WTC11 (cell line): ENCODE data around the gene HECTD4.

Source experiments
- CBFB ChIP-seq: sonication (generic); formaldehyde crosslinking; IDR thresholded peaks from 2 replicates; pipeline ENCODE4 v1.8.1; 2022; ENCODE audit warnings: mild to moderate bottlenecking, low read depth, missing genetic modification reagents
- CREB1 ChIP-seq: sonication (generic); formaldehyde crosslinking; IDR thresholded peaks from 2 replicates; pipeline ENCODE4 v1.8.0; 2023; ENCODE audit warnings: mild to moderate bottlenecking, missing genetic modification reagents
- FOXP1 ChIP-seq: sonication (generic); formaldehyde crosslinking; IDR thresholded peaks from 2 replicates; pipeline ENCODE4 v1.8.0; 2022; ENCODE audit warnings: missing genetic modification reagents, mild to moderate bottlenecking, moderate library complexity, borderline replicate concordance
- GTF2I ChIP-seq: fragments of 250-450 bp; sonication (Bioruptor Pico); conservative IDR thresholded peaks from 2 replicates; pipeline ENCODE4 v1.4.0; 2021; ENCODE audit warnings: mild to moderate bottlenecking
- KAT7 ChIP-seq: sonication (generic); formaldehyde crosslinking; IDR thresholded peaks from 2 replicates; pipeline ENCODE4 v1.8.1; 2023; ENCODE audit warnings: missing genetic modification reagents, mild to moderate bottlenecking, borderline replicate concordance
- NR3C1 ChIP-seq: sonication (generic); formaldehyde crosslinking; conservative IDR thresholded peaks from 2 replicates; pipeline ENCODE4 v1.8.1; 2023; ENCODE audit warnings: low read depth, mild to moderate bottlenecking, missing genetic modification reagents
- ZNF232 ChIP-seq: sonication (generic); formaldehyde crosslinking; IDR thresholded peaks from 2 replicates; pipeline ENCODE4 v1.8.0; 2022; ENCODE audit warnings: mild to moderate bottlenecking, missing genetic modification reagents
- ZNF396 ChIP-seq: fragments of 250-450 bp; sonication (Bioruptor Pico); IDR thresholded peaks from 2 replicates; pipeline ENCODE4 v1.8.0; 2021; ENCODE audit warnings: mild to moderate bottlenecking, moderate library complexity, borderline replicate concordance
- TF ChIP-seq, protein P1 (sequence below): sonication (generic); formaldehyde crosslinking; IDR thresholded peaks from 2 replicates; pipeline ENCODE4 v1.8.1; 2023; ENCODE audit warnings: mild to moderate bottlenecking, missing genetic modification reagents, moderate library complexity
- TF ChIP-seq, protein P2 (sequence below): fragments of 200-600 bp; IDR thresholded peaks from 2 replicates; pipeline ENCODE4 v1.8.0; 2022; ENCODE audit warnings: antibody characterized with exemption
- TF ChIP-seq, protein P3 (sequence below): sonication (generic); formaldehyde crosslinking; IDR thresholded peaks from 2 replicates; pipeline ENCODE4 v1.8.1; 2022; ENCODE audit warnings: low read depth, mild to moderate bottlenecking, moderate library complexity, missing genetic modification reagents, borderline replicate concordance
- TF ChIP-seq, protein P4 (sequence below): sonication (generic); formaldehyde crosslinking; IDR thresholded peaks from 2 replicates; pipeline ENCODE4 v1.8.0; 2022; ENCODE audit warnings: mild to moderate bottlenecking, missing genetic modification reagents

DNA sequence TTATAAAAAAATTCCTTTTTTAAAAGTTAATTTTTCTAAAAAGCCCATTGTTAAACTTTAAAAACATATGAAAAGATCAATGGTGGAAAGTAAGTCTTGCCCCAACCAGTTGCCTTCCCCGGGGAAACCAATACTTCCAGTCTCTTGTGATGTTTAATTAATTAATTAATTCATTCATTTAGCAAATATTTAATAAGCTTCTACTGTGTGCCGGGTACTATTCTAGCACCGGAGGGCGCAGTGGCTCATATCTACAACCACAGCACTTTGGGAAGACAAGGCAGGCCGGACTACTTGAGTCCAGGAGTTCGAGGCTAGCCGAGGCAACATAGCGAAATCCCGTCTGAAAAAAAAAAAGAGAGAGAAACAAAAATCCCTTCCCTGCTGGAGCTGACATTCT lies 87.4 kb downstream of the HECTD4 start:
- TF ChIP-seq GTF2I (no peak), ZNF396 (no peak), ZNF232 (CRISPR knock-in tag) (no peak), NR3C1 (CRISPR knock-in tag) (no peak), KAT7 (no peak), CREB1 (CRISPR knock-in tag) (no peak), FOXP1 (no peak), CBFB (CRISPR knock-in tag) (no peak)
- TF ChIP-seq, protein P1, sequence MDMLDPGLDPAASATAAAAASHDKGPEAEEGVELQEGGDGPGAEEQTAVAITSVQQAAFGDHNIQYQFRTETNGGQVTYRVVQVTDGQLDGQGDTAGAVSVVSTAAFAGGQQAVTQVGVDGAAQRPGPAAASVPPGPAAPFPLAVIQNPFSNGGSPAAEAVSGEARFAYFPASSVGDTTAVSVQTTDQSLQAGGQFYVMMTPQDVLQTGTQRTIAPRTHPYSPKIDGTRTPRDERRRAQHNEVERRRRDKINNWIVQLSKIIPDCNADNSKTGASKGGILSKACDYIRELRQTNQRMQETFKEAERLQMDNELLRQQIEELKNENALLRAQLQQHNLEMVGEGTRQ (CRISPR knock-in tag) = no peak
- TF ChIP-seq, protein P2, sequence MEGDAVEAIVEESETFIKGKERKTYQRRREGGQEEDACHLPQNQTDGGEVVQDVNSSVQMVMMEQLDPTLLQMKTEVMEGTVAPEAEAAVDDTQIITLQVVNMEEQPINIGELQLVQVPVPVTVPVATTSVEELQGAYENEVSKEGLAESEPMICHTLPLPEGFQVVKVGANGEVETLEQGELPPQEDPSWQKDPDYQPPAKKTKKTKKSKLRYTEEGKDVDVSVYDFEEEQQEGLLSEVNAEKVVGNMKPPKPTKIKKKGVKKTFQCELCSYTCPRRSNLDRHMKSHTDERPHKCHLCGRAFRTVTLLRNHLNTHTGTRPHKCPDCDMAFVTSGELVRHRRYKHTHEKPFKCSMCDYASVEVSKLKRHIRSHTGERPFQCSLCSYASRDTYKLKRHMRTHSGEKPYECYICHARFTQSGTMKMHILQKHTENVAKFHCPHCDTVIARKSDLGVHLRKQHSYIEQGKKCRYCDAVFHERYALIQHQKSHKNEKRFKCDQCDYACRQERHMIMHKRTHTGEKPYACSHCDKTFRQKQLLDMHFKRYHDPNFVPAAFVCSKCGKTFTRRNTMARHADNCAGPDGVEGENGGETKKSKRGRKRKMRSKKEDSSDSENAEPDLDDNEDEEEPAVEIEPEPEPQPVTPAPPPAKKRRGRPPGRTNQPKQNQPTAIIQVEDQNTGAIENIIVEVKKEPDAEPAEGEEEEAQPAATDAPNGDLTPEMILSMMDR = no peak
- TF ChIP-seq, protein P3, sequence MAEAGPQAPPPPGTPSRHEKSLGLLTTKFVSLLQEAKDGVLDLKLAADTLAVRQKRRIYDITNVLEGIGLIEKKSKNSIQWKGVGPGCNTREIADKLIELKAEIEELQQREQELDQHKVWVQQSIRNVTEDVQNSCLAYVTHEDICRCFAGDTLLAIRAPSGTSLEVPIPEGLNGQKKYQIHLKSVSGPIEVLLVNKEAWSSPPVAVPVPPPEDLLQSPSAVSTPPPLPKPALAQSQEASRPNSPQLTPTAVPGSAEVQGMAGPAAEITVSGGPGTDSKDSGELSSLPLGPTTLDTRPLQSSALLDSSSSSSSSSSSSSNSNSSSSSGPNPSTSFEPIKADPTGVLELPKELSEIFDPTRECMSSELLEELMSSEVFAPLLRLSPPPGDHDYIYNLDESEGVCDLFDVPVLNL = no peak
- TF ChIP-seq, protein P4, sequence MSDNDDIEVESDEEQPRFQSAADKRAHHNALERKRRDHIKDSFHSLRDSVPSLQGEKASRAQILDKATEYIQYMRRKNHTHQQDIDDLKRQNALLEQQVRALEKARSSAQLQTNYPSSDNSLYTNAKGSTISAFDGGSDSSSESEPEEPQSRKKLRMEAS (CRISPR knock-in tag) = no peak
